HG03378 (cell line): ENCODE results near the gene TCERG1L.

Experiments used
- ATAC-seq: cut with Tn5 transposase; IDR thresholded peaks from one replicate; pipeline ENCODE4 v1.9.1; 2021; ENCODE audit warnings: mild to moderate bottlenecking, moderate library complexity; ENCODE audit not compliant: unreplicated experiment

Gene TCERG1L

GRCh38 chr10:131211965-131212619 lies 99.4 kb downstream of the TCERG1L start:
- no peak for ATAC-seq

DNA sequence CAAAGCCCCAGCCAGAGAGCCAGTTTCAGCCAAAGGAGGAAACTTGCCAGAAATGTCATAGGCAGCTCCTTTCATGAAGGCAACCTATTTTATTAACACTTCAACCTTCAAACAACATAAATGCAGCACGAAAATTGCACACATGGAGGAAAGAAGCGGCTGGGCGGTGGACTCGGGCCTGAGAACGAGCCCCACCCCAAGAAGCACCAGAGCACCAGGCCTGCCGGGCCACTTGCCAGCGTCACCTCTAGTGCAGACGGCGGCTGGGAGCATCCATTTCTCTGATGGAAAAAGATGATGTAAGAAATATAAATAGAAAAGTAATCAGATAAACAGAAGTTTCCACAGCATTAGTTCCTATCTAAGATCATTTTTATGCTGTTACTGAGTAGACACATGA lies 100.0 kb downstream of the TCERG1L start:
- no peak for ATAC-seq

DNA sequence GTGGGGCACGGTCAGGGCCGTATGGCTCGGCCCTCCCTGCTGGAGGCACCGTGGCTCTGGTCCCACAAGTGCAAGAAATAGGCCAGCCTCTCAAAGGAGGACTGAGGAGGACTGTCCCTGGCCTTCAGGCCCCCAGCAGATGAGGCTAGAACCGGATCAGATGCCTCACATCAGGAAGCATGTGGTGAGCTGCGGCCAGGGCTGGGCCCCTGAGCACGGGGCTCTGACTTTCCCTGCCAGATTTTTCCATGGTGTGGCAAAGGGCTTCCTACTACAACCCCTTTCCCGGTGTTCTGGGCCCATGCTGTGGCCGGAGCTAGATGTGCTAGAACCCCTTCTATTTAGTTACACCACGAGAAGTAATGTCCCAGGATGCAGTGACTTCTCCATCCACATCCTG lies 100.4 kb downstream of the TCERG1L start:
- no peak for ATAC-seq

GRCh38 chr10:131210181-131210580 lies 101.3 kb downstream of the TCERG1L start:
- no peak for ATAC-seq

GRCh38 chr10:131207584-131208532 lies 103.7 kb downstream of the TCERG1L start:
- ATAC-seq: no peak

GRCh38 chr10:131207176-131207575 lies 104.3 kb downstream of the TCERG1L start:
- ATAC-seq: no peak

GRCh38 chr10:131206111-131206995 lies 105.2 kb downstream of the TCERG1L start:
- ATAC-seq: no peak

GRCh38 chr10:131205556-131205955 lies 106.0 kb downstream of the TCERG1L start:
- no peak for ATAC-seq

- no peak for ATAC-seq
These were observed 106.9 kb downstream of the TCERG1L start for GRCh38 chr10:131204406-131205152.

DNA sequence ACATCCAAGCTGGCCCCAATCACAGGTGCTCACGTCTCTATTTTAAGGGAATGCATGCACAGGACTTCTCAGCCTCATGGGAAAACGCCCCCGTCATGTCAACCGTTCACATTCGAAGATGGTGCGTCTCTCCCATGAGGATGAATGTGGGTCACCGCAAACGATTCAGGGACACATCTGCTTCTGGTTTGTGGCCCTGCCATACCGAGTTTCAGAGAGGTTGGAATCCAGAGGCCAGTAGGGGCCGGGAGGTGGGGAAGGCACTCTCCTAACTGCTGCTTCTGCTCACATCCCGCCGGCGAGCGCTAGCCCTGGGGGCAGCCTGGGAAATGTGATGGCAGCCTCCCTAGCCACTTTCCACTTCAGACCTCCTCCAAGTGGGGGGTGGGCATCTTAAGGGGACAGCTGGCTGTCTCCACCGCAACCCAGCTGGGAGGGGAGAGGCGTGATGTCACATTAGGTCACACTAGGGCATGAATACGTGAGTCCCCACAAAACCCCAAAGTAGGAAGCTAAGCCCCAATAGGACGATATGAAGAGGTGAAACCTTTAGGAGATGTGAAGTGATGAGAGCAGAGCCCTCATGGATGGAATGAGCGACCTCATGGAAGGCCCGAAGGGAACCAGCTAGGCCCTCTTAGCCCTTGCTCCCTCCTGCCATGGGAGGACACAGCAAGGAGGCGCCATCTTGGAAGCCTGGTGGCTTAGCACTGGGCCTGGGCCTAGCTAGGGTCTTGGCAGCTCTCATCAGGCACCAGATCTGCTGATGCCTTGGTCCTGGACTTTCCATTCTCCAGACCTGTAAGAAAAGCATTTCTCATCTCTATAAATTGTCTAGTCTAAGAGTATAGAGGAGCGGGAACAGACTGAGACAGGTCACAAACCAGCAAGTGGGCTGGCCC lies 107.8 kb downstream of the TCERG1L start:
- ATAC-seq: no peak

- ATAC-seq: no peak
These were observed 108.5 kb downstream of the TCERG1L start for GRCh38 chr10:131202990-131203389.

- ATAC-seq: no peak
These were observed 109.6 kb downstream of the TCERG1L start for GRCh38 chr10:131201741-131202515.

DNA sequence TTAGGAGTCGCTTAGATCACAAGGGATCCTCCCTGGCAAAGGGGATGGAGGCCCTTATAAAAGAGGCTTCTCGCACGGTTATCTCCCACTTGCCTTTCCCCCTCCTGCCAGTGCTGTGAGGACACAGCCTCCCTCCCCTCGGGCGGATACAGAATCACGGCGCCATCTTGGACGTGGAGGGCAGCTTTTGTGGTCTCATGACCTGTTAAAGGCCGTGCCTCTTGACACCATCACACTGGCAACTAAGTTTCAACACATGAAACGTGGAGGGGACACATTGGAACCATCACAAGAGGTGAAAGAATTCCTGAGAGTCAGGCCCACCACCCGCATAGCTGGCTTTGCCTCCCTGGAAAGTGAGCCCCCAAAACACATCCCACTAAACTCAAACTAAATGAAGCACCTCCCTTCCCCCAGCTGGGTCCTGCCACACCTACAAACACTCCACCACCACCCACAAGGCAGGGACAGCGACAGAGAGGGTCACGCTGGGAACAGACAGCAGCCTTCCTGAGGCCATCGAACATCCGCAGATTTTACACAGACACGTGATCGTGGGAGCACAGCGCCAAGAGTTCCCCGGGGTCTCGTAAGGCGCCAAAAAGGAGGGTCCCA lies 110.6 kb downstream of the TCERG1L start:
- no peak for ATAC-seq

DNA sequence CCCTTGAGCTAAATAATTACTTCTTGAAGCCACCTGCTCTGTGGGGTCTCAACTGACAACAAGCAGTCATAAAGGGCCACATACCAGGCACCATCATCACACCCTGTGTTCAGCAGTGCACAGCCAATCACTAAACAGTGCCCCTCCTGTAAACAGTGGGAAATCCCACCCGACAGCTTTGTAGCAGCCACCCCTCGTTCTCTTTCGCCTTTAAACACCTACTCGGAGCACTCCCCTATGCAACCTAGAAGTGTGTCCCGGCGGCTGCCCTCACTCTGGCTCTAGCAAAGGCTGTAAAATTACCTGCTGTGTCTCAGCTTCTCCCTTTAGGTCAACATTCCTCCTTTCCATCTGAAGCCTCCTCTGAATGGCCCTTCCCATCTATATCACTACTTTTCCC lies 111.9 kb downstream of the TCERG1L start:
- ATAC-seq: no peak

DNA sequence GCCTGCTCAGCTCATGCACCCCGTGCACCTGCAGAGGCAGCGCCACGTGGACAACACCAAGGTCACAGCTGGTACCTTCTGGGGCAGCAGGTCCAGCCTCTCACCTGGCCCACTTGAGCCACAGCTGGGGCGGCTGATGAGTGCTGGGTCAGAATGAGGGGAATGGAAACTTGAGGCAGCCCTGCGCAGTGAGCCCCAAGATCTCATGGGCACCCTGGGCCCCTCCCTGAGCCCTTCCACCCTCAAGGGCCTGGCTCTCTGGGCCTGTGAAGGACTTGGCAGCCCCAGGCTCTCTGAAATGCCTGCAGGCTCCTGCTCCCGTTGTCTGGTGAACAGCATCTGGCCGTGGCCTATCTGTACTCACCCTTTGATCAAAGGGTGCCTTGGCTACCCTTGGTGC lies 112.7 kb downstream of the TCERG1L start:
- ATAC-seq: no peak

GRCh38 chr10:131198401-131198800 lies 113.1 kb downstream of the TCERG1L start:
- ATAC-seq: no peak

GRCh38 chr10:131196176-131196885 lies 115.2 kb downstream of the TCERG1L start:
- ATAC-seq: no peak
